ENCODE measurements around the gene IFNK.
A peak's percentile ranks its signal among the peaks of the same experiment; 100 is the strongest.

The IFNK gene

DNA sequence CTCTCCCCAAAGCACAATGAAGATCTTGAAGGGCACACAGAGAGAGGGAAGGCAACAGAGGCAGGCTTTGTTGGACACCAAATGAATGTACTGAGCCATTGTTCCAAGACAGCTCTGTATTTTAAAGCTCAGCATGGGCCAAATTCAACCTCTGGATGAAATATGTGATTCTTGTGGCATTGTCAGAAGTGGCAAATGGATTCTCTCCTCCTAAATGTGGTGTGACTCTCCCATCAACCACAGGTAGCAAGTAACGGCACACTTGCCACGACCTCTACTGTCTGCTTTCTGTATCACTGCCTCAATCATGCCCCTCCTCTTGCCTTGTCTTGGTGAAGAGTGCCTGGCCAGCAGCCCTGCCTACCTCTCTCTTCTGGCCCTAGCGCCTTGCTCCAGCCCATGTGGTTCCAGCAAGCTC is 11.6 kb downstream of the IFNK start:
- TF ChIP-seq CTCF (conservative IDR thresholded peaks at IDR 0.05; ENCODE audit: control insufficient read depth, insufficient read depth, low read depth, low read length), result no peak
- no peak overlapping the region for H3K4me3 ChIP-seq (ENCODE audit: control insufficient read depth, low read depth, low read length)
- no peak for DNase-seq (ENCODE audit: low read depth)

DNA sequence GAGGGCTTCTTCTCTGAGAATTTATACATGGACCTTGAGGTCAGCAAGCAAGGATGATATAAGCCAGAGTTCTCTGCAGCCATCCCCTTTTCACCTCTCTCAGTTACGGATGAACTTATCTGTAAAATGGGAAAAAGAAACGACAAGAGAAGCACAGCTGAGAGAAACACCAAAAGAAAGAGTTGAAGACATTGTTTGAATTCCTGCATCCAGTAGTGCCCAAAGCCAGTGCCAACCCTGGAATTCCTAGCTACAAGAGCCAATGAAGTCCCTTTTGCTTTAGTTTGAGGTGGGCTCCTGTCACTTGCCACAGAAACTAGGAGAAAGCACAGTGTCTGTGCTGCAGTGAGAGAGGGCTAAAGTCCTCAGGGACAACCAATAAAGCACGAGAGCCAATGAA is 12.1 kb downstream of the IFNK start:
- TF ChIP-seq CTCF (conservative IDR thresholded peaks at IDR 0.05; ENCODE audit: control insufficient read depth, insufficient read depth, low read depth, low read length), result no peak
- DNase-seq (ENCODE audit: low read depth), result no peak
- no peak overlapping the region for H3K4me3 ChIP-seq (ENCODE audit: control insufficient read depth, low read depth, low read length)

DNA sequence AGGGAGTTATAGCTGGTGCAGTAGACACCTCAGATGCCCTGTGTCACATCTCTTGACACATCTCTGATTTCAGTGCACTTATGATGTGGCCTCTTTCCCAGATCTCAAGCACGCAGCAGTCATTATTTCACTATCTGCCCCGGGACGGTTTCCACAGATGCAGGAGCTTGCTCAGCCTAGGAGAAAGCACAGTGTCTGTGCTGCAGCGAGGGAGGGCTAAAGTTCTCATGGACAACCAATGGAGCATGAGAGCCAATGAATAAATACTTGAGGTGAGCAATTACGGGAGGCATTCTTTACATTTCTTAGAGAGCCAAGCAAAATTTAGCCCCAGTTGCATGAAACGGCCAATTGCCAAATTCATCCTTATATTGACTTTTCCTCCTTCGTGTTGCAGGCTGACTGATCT is 12.9 kb downstream of the IFNK start:
- TF ChIP-seq CTCF (conservative IDR thresholded peaks at IDR 0.05; ENCODE audit: control insufficient read depth, insufficient read depth, low read depth, low read length), result no peak
- DNase-seq (ENCODE audit: low read depth), result no peak
- no peak overlapping the region for H3K4me3 ChIP-seq (ENCODE audit: control insufficient read depth, low read depth, low read length)

- DNase-seq (ENCODE audit: low read depth), result no peak
- TF ChIP-seq CTCF (conservative IDR thresholded peaks at IDR 0.05; ENCODE audit: control insufficient read depth, insufficient read depth, low read depth, low read length), result no peak
- no peak overlapping the region for H3K4me3 ChIP-seq (ENCODE audit: control insufficient read depth, low read depth, low read length)
Observed at GRCh38 chr9:27537756-27538155, 13.7 kb downstream of the IFNK start.

GRCh38 chr9:27538647-27539046 is 14.6 kb downstream of the IFNK start:
- DNase-seq (ENCODE audit: low read depth), result no peak
- H3K4me3 ChIP-seq (ENCODE audit: control insufficient read depth, low read depth, low read length), result no peak overlapping the region
- no peak for TF ChIP-seq CTCF (conservative IDR thresholded peaks at IDR 0.05; ENCODE audit: control insufficient read depth, insufficient read depth, low read depth, low read length)

- no peak for TF ChIP-seq CTCF (conservative IDR thresholded peaks at IDR 0.05; ENCODE audit: control insufficient read depth, insufficient read depth, low read depth, low read length)
- H3K4me3 ChIP-seq (ENCODE audit: control insufficient read depth, low read depth, low read length), result no peak overlapping the region
- peak; percentile 88 for DNase-seq (ENCODE audit: low read depth)
Observed at GRCh38 chr9:27539479-27540441, 15.7 kb downstream of the IFNK start.
